HCT116 (cell line): ENCODE data around the gene MAP10. TPM values are rescaled to one million over a fixed set of nuclear protein-coding genes. Genes with fewer than 3 reads are reported as not detected.

Source experiments
- ATAC-seq: fragments of 200-7000 bp; cut with Tn5 transposase; 2 replicates; pipeline ENCODE4 v1.9.1; 2020; ENCODE audit warnings: mild to moderate bottlenecking, moderate library complexity
- BruUV-seq: library from RNA; stranded (reverse); fragments of 400-500 nt; replicated peaks from 2 replicates; lab custom pipeline; 2021; lab: Mats Ljungman, UMichigan
- CTCF ChIA-PET: fragments of 300-600 bp; sonication (Branson Sonifier 250); formaldehyde crosslinking; loops from one replicate; lab custom pipeline; 2021; ENCODE audit warnings: antibody characterized with exemption; lab: Charles Lee
- POLR2A ChIA-PET: fragments of 300-600, 350-600 bp; sonication (Branson Sonifier 250); formaldehyde crosslinking; loops from one replicate; lab custom pipeline; 2021; ENCODE audit warnings: antibody characterized with exemption; lab: Charles Lee
- RAD21 ChIA-PET, 2 experiments: fragments of 300-600 bp; sonication (Branson Sonifier 250); formaldehyde crosslinking; loops; one replicate each; lab custom pipeline; 2023; ENCODE audit warnings: low total read pairs in 2 of 2; ENCODE audit not compliant: uncharacterized antibody in 2 of 2, unreplicated experiment in 2 of 2, low non-redundant PET in 1 of 2; lab: Charles Lee
- DNase-seq: peaks from one replicate; pipeline ENCODE4 v3.0.0-alpha.2; 2010; ENCODE audit warnings: low read depth, low spot score
- H2AFZ ChIP-seq: fragments of 200-600 bp; shearing (Covaris generic), sonication (generic); 2 replicates; pipeline ENCODE4 v1.6.1; 2017; ENCODE audit warnings: low read depth, mixed run types, mixed read lengths, antibody characterized with exemption, low read length; ENCODE audit not compliant: poor library complexity, severe bottlenecking
- H3K27ac ChIP-seq: 2 replicates; pipeline ENCODE4 v1.5.1; 2012; ENCODE audit warnings: low read depth, low read length
- H3K27me3 ChIP-seq: fragments of 200-600 bp; sonication (generic); 2 replicates; pipeline ENCODE4 v1.6.1; 2016; ENCODE audit warnings: mixed run types, low read length, mixed read lengths; ENCODE audit not compliant: insufficient read depth
- H3K36me3 ChIP-seq, 2 experiments: fragments of 200-500 bp in 1 of 2; fragments of 200-600 bp in 1 of 2; sonication (Bioruptor generic) in 1 of 2; sonication (generic) in 1 of 2; 2 replicates each; pipeline versions ENCODE4 v1.5.1 to v1.6.1; 2014 to 2016; ENCODE audit warnings: low read length in 2 of 2, inconsistent platforms in 1 of 2, mixed read lengths in 1 of 2, mixed run types in 1 of 2; ENCODE audit not compliant: insufficient read depth in 2 of 2, control insufficient read depth in 1 of 2
- H3K4me1 ChIP-seq, 2 experiments: fragments of 200-600 bp in 1 of 2; sonication (generic) in 1 of 2; 2 replicates each; pipeline versions ENCODE4 v1.5.1 to v1.6.1; 2012 to 2017; ENCODE audit warnings: low read length in 2 of 2, inconsistent platforms in 1 of 2, mild to moderate bottlenecking in 1 of 2, mixed read lengths in 1 of 2, mixed run types in 1 of 2, moderate library complexity in 1 of 2; ENCODE audit not compliant: insufficient read depth in 2 of 2, control insufficient read depth in 1 of 2
- H3K4me2 ChIP-seq: fragments of 200-600 bp; sonication (generic); 2 replicates; pipeline ENCODE4 v1.6.1; 2017; ENCODE audit warnings: mixed run types, low read length, mixed read lengths
- H3K4me3 ChIP-seq, 2 experiments: fragments of 200-600 bp in 1 of 2; sonication (generic) in 1 of 2; replicated peaks in 1 of 2; 2 replicates each; pipeline ENCODE4 v1.5.1; 2011 to 2016; ENCODE audit warnings: low read length in 2 of 2, control low read depth in 1 of 2, low read depth in 1 of 2, mild to moderate bottlenecking in 1 of 2, mixed read lengths in 1 of 2, mixed run types in 1 of 2
- H3K79me2 ChIP-seq: fragments of 200-600 bp; sonication (generic); 2 replicates; pipeline ENCODE4 v1.6.1; 2017; ENCODE audit warnings: mild to moderate bottlenecking, mixed run types, low read length, moderate library complexity, mixed read lengths; ENCODE audit not compliant: insufficient read depth
- H3K9ac ChIP-seq: fragments of 200-600 bp; sonication (generic); 2 replicates; pipeline ENCODE4 v1.6.1; 2016; ENCODE audit warnings: low read length, mixed read lengths
- H3K9me2 ChIP-seq: fragments of 200-600 bp; sonication (generic), shearing (Covaris generic); 2 replicates; pipeline ENCODE4 v1.6.1; 2017; ENCODE audit warnings: mixed run types, mild to moderate bottlenecking, moderate library complexity; ENCODE audit not compliant: insufficient read depth
- H3K9me3 ChIP-seq, 2 experiments: fragments of 200-500 bp in 1 of 2; fragments of 200-600 bp in 1 of 2; sonication (Bioruptor generic) in 1 of 2; sonication (generic) in 1 of 2; 2 replicates each; pipeline ENCODE4 v1.6.1; 2014 to 2017; ENCODE audit warnings: low read length in 2 of 2, mixed read lengths in 2 of 2, inconsistent platforms in 1 of 2, low read depth in 1 of 2, mild to moderate bottlenecking in 1 of 2, mixed run types in 1 of 2, moderate library complexity in 1 of 2; ENCODE audit not compliant: control insufficient read depth in 1 of 2, insufficient read depth in 1 of 2
- H4K20me1 ChIP-seq: fragments of 200-600 bp; sonication (generic), shearing (Covaris generic); 2 replicates; pipeline ENCODE4 v1.6.1; 2017; ENCODE audit warnings: mixed run types, mild to moderate bottlenecking, moderate library complexity; ENCODE audit not compliant: insufficient read depth
- ATF3 ChIP-seq: IDR thresholded peaks from 2 replicates; pipeline ENCODE4 v1.6.1; 2012
- CBX3 ChIP-seq: IDR thresholded peaks from 2 replicates; pipeline ENCODE4 v1.6.1; 2012; ENCODE audit warnings: low read depth
- CTCF ChIP-seq, 3 experiments: fragments of 200-600 bp in 1 of 3; sonication (generic) in 1 of 3; IDR thresholded peaks in 2 of 3; conservative IDR thresholded peaks in 1 of 3; 2 replicates each; pipeline ENCODE4 v1.5.1; 2012 to 2017; ENCODE audit warnings: low read depth in 2 of 3, low read length in 2 of 3, antibody characterized with exemption in 1 of 3, borderline replicate concordance in 1 of 3, control low read depth in 1 of 3, mild to moderate bottlenecking in 1 of 3, mixed read lengths in 1 of 3, mixed run types in 1 of 3, moderate library complexity in 1 of 3; ENCODE audit not compliant: insufficient read depth in 1 of 3
- EGR1 ChIP-seq: IDR thresholded peaks from 2 replicates; pipeline ENCODE4 v1.6.1; 2012; ENCODE audit warnings: low read depth
- ELF1 ChIP-seq: IDR thresholded peaks from 2 replicates; pipeline ENCODE4 v1.6.1; 2012; ENCODE audit warnings: low read depth, borderline replicate concordance
- EZH2 ChIP-seq: fragments of 200-600 bp; sonication (generic); IDR thresholded peaks from 2 replicates; pipeline ENCODE4 v1.6.1; 2017; ENCODE audit warnings: antibody characterized with exemption, mixed run types
- MAX ChIP-seq: IDR thresholded peaks from 2 replicates; pipeline ENCODE4 v1.6.1; 2012
- ZFX ChIP-seq: fragments of 450-650 bp; IDR thresholded peaks from 2 replicates; pipeline ENCODE4 v1.6.1; 2017
- intact Hi-C: fragments of 100-400 bp; cut with micrococcal nuclease; formaldehyde crosslinking; loops from 2 replicates; pipeline ENCODE4 v1.10.0; 2022
- total RNA-seq: library from RNA; stranded (reverse); gene quantifications from one replicate; pipeline ENCODE4 v1.2.1, GENCODE V29; 2021; ENCODE audit not compliant: unreplicated experiment

The MAP10 gene
- total RNA-seq, 1 experiment from 2014 or later = not detected

DNA sequence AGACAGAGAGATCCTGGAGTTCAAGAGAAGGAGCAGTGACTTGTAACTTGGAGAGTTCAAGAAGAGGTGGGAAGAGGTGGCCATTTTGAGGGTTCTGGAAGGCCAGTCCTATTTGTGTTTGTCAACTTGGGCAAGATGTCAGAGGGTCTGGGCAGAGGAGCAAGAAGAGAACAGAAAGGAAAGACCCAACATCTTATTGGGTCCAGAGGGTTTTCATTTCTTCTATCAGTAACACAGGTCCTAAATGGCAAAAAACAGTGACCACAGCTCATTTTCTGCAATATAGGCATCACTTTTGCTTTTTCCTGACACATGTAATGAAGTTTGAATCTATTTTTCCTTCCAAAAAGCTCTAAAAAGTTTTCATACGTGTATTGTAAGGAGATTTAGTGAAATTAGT is 38.3 kb upstream of the MAP10 start:
- H3K27ac ChIP-seq = no peak overlapping the region
- no TSS peak for BruUV-seq
- ATAC-seq (no peak), DNase-seq (no peak)
- intact Hi-C loops = no loop called here
- H3K4me3 ChIP-seq = no peak overlapping the region
- no peak for TF ChIP-seq ZFX
- TF ChIP-seq ELF1 = no peak
- no peak for TF ChIP-seq EZH2
- no peak for TF ChIP-seq MAX
- no peak for TF ChIP-seq ATF3
- no peak for TF ChIP-seq EGR1
- no peak for TF ChIP-seq CTCF (IDR thresholded peaks at IDR 0.05 in 2 of 3, conservative IDR thresholded peaks at IDR 0.05 in 1 of 3; ENCODE audit: borderline replicate concordance in 1 of 3, insufficient read depth in 1 of 3, low read depth in 2 of 3, low read length in 2 of 3)
- TF ChIP-seq CBX3 = no peak
- H3K9me2 ChIP-seq = no peaks in the 10 kb centered on the region
- ChIA-PET CTCF (no interaction called here), POLR2A (no interaction called here), RAD21 (no interaction called here)
- no peak overlapping the region for H3K9ac ChIP-seq
- no peak overlapping the region for H2AFZ ChIP-seq
- no peaks in the 10 kb centered on the region for H4K20me1 ChIP-seq
- no peak overlapping the region for H3K4me2 ChIP-seq
- H3K4me1 ChIP-seq = peaks cover 0 to 9% of the 10 kb centered on the region in 2 experiments; a peak in 2 of 4 replicates
- no peaks in the 10 kb centered on the region for H3K27me3 ChIP-seq
- no peaks in the 10 kb centered on the region for H3K36me3 ChIP-seq
- H3K9me3 ChIP-seq = no peaks in the 10 kb centered on the region; a peak in 1 of 4 replicates
- H3K79me2 ChIP-seq = no peaks in the 10 kb centered on the region
